SKM-1 (cell line): ENCODE data around the gene MYO1B.

Experiments
- DNase-seq: peaks from one replicate; lab custom pipeline; 2025; ENCODE audit not compliant: unreplicated experiment; lab: John Stamatoyannopoulos, UW

The MYO1B gene

GRCh38 chr2:191355170-191355758 is 110.1 kb downstream of the MYO1B start:
- DNase-seq = no peak

GRCh38 chr2:191357678-191358077 is 112.5 kb downstream of the MYO1B start:
- no peak for DNase-seq

GRCh38 chr2:191358325-191359025 is 113.3 kb downstream of the MYO1B start:
- DNase-seq = no peak

GRCh38 chr2:191359133-191359532 is 113.9 kb downstream of the MYO1B start:
- no peak for DNase-seq

GRCh38 chr2:191360918-191361317 is 115.7 kb downstream of the MYO1B start:
- DNase-seq = no peak

- DNase-seq = no peak
These were observed 117.6 kb downstream of the MYO1B start for GRCh38 chr2:191362841-191363240.

GRCh38 chr2:191363267-191363666 is 118.1 kb downstream of the MYO1B start:
- no peak for DNase-seq

GRCh38 chr2:191365089-191365488 is 119.9 kb downstream of the MYO1B start:
- DNase-seq = no peak

- no peak for DNase-seq
These were observed 121.0 kb downstream of the MYO1B start for GRCh38 chr2:191366199-191366598.

- no peak for DNase-seq
These were observed 123.8 kb downstream of the MYO1B start for GRCh38 chr2:191369034-191369433.

GRCh38 chr2:191374366-191374765 is 129.2 kb downstream of the MYO1B start:
- DNase-seq = no peak

- DNase-seq = no peak
These were observed 129.7 kb downstream of the MYO1B start for GRCh38 chr2:191374939-191375338.

GRCh38 chr2:191376981-191377629 is 131.9 kb downstream of the MYO1B start:
- peak; percentile 84 for DNase-seq

- DNase-seq = no peak
These were observed 134.2 kb downstream of the MYO1B start for GRCh38 chr2:191379375-191379774.

- no peak for DNase-seq
These were observed 137.6 kb downstream of the MYO1B start for GRCh38 chr2:191382801-191383200.

- no peak for DNase-seq
These were observed 138.3 kb downstream of the MYO1B start for GRCh38 chr2:191383486-191383885.

- DNase-seq = no peak
These were observed 139.6 kb downstream of the MYO1B start for GRCh38 chr2:191384829-191385228.

- DNase-seq = no peak
These were observed 140.4 kb downstream of the MYO1B start for GRCh38 chr2:191385416-191386160.

- DNase-seq = no peak
These were observed 141.8 kb downstream of the MYO1B start for GRCh38 chr2:191386938-191387536.

GRCh38 chr2:191389288-191389687 is 144.1 kb downstream of the MYO1B start:
- no peak for DNase-seq

GRCh38 chr2:191391171-191391570 is 146.0 kb downstream of the MYO1B start:
- DNase-seq = no peak
